H1 (cell line): ENCODE data around the gene EGR1. TPM values are rescaled to one million over a fixed set of nuclear protein-coding genes. Genes with fewer than 3 reads are reported as not detected.
A peak's percentile ranks its signal among the peaks of the same experiment; 100 is the strongest.

ENCODE experiments used
- CTCF ChIA-PET: fragments of 300-600 bp; sonication (Branson Sonifier 250); formaldehyde crosslinking; loops from one replicate; lab custom pipeline; 2021; ENCODE audit not compliant: partially characterized antibody; lab: Charles Lee
- POLR2A ChIA-PET: fragments of 300-600 bp; sonication (Branson Sonifier 250); formaldehyde crosslinking; loops from one replicate; lab custom pipeline; 2021; ENCODE audit warnings: inconsistent platforms; ENCODE audit not compliant: partially characterized antibody; lab: Charles Lee
- DNase-seq, 2 experiments: peaks; one replicate each; pipeline versions ENCODE4 v3.0.0 to v3.0.0-alpha.2; 2010 to 2022; ENCODE audit warnings: low spot score in 2 of 2, low read depth in 1 of 2, mixed read lengths in 1 of 2
- FAIRE-seq: peaks from 2 replicates; lab custom pipeline; 2011; peaks lifted over from hg19 to GRCh38; lab: Jason Lieb, UNC
- H2AFZ ChIP-seq: 2 replicates; pipeline ENCODE4 v1.8.1; 2012; ENCODE audit warnings: low read length, inconsistent platforms
- H2AK5ac ChIP-seq: 2 replicates; pipeline ENCODE4 v1.6.1; 2013; ENCODE audit warnings: low read depth, low read length
- H2BK120ac ChIP-seq: replicated peaks from 2 replicates; pipeline ENCODE3; 2013; ENCODE audit warnings: low read depth, low read length, inconsistent platforms
- H2BK12ac ChIP-seq: 2 replicates; pipeline ENCODE4 v1.6.1; 2013; ENCODE audit warnings: low read depth, low read length
- H2BK15ac ChIP-seq: 2 replicates; pipeline ENCODE4 v1.6.1; 2013; ENCODE audit warnings: low read length
- H2BK20ac ChIP-seq: 2 replicates; pipeline ENCODE4 v1.6.1; 2013; ENCODE audit warnings: low read length
- H2BK5ac ChIP-seq: 2 replicates; pipeline ENCODE4 v1.6.1; 2013; ENCODE audit warnings: low read depth, low read length
- H3K14ac ChIP-seq: 2 replicates; pipeline ENCODE4 v1.6.1; 2013; ENCODE audit warnings: inconsistent platforms; ENCODE audit not compliant: insufficient read length
- H3K18ac ChIP-seq: 2 replicates; pipeline ENCODE4 v1.6.1; 2013; ENCODE audit warnings: low read length; ENCODE audit errors: extremely low read depth
- H3K23ac ChIP-seq: 2 replicates; pipeline ENCODE4 v1.6.1; 2013; ENCODE audit warnings: inconsistent platforms; ENCODE audit not compliant: insufficient read length
- H3K23me2 ChIP-seq: 2 replicates; pipeline ENCODE4 v1.6.1; 2013; ENCODE audit warnings: low read depth, low read length
- H3K27ac ChIP-seq: 2 replicates; pipeline ENCODE4 v1.6.1; 2011; ENCODE audit warnings: low read depth, low read length, inconsistent platforms
- H3K27me3 ChIP-seq, 4 experiments: replicated peaks in 1 of 4; 1 replicate in 1 of 4; 2 replicates in 3 of 4; pipeline versions ENCODE4 v1.6.1 to v1.8.1; 2011 to 2013; ENCODE audit warnings: low read length in 3 of 4, mild to moderate bottlenecking in 3 of 4, inconsistent platforms in 2 of 4, mixed read lengths in 2 of 4, moderate library complexity in 1 of 4; ENCODE audit not compliant: control insufficient read depth in 3 of 4, insufficient read depth in 3 of 4; ENCODE audit errors: extremely low read depth in 1 of 4
- H3K36me3 ChIP-seq, 4 experiments: 2 replicates each; pipeline versions ENCODE4 v1.6.1 to v1.8.1; 2011 to 2013; ENCODE audit warnings: mild to moderate bottlenecking in 4 of 4, low read length in 3 of 4, moderate library complexity in 2 of 4, control low read depth in 1 of 4, inconsistent platforms in 1 of 4; ENCODE audit not compliant: insufficient read depth in 4 of 4, control insufficient read depth in 2 of 4
- H3K4ac ChIP-seq: replicated peaks from 2 replicates; pipeline ENCODE3; 2013; ENCODE audit warnings: low read length, low read depth, mixed read lengths, inconsistent platforms; ENCODE audit not compliant: insufficient read length
- H3K4me1 ChIP-seq, 4 experiments: replicated peaks in 1 of 4; 1 replicate in 1 of 4; 2 replicates in 3 of 4; pipeline versions ENCODE4 v1.6.1 to v1.8.1; 2011 to 2013; ENCODE audit warnings: low read length in 3 of 4, inconsistent platforms in 2 of 4, mixed read lengths in 1 of 4; ENCODE audit not compliant: insufficient read depth in 4 of 4, control insufficient read depth in 3 of 4
- H3K4me2 ChIP-seq, 2 experiments: 2 replicates each; pipeline versions ENCODE4 v1.6.1 to v1.8.1; 2011 to 2013; ENCODE audit warnings: low read depth in 2 of 2, low read length in 2 of 2, control low read depth in 1 of 2, inconsistent platforms in 1 of 2, mild to moderate bottlenecking in 1 of 2; ENCODE audit not compliant: insufficient read depth in 1 of 2
- H3K4me3 ChIP-seq, 4 experiments: fragments of 200-600, 300-600 bp in 1 of 4; sonication (generic), shearing (Covaris generic), sonication (Bioruptor Twin) in 1 of 4; 2 replicates each; pipeline versions ENCODE4 v1.5.1 to v1.8.1; 2011 to 2016; ENCODE audit warnings: low read length in 4 of 4, low read depth in 3 of 4, control low read depth in 2 of 4, inconsistent platforms in 2 of 4, mild to moderate bottlenecking in 2 of 4, mixed read lengths in 1 of 4, moderate library complexity in 1 of 4; ENCODE audit not compliant: insufficient read depth in 2 of 4; ENCODE audit errors: extremely low read depth in 1 of 4
- H3K56ac ChIP-seq: replicated peaks from 2 replicates; pipeline ENCODE3; 2013; ENCODE audit warnings: low read depth, mild to moderate bottlenecking, mixed read lengths, low read length, inconsistent platforms; ENCODE audit not compliant: insufficient read length
- H3K79me1 ChIP-seq: 2 replicates; pipeline ENCODE4 v1.6.1; 2013; ENCODE audit warnings: low read depth, low read length, control low read depth
- H3K79me2 ChIP-seq, 2 experiments: 2 replicates each; pipeline versions ENCODE4 v1.6.1 to v1.8.1; 2012 to 2013; ENCODE audit warnings: low read length in 2 of 2, mild to moderate bottlenecking in 2 of 2, inconsistent platforms in 1 of 2; ENCODE audit not compliant: insufficient read depth in 2 of 2, control insufficient read depth in 1 of 2
- H3K9ac ChIP-seq, 4 experiments: replicated peaks in 1 of 4; 1 replicate in 1 of 4; 2 replicates in 3 of 4; pipeline versions ENCODE4 v1.6.1 to v1.8.1; 2011 to 2013; ENCODE audit warnings: low read depth in 3 of 4, low read length in 3 of 4, control low read depth in 2 of 4, mild to moderate bottlenecking in 2 of 4, moderate library complexity in 2 of 4, inconsistent platforms in 1 of 4; ENCODE audit errors: extremely low read depth in 1 of 4
- H3K9me3 ChIP-seq, 2 experiments: 2 replicates each; pipeline versions ENCODE4 v1.6.1 to v1.8.1; 2012 to 2013; ENCODE audit warnings: mild to moderate bottlenecking in 2 of 2, moderate library complexity in 2 of 2, control low read depth in 1 of 2, inconsistent platforms in 1 of 2, low read depth in 1 of 2, low read length in 1 of 2, mixed read lengths in 1 of 2; ENCODE audit not compliant: insufficient read depth in 2 of 2
- H4K20me1 ChIP-seq, 2 experiments: replicated peaks in 1 of 2; 2 replicates each; pipeline versions ENCODE3 to v1.8.1; 2011 to 2013; ENCODE audit warnings: inconsistent platforms in 2 of 2, low read length in 2 of 2, mild to moderate bottlenecking in 1 of 2; ENCODE audit not compliant: insufficient read depth in 2 of 2, control insufficient read depth in 1 of 2
- H4K5ac ChIP-seq: 2 replicates; pipeline ENCODE4 v1.6.1; 2013; ENCODE audit warnings: low read length, low read depth, mixed read lengths, inconsistent platforms; ENCODE audit not compliant: insufficient read length
- H4K8ac ChIP-seq: 2 replicates; pipeline ENCODE4 v1.8.0; 2013; ENCODE audit warnings: mild to moderate bottlenecking, moderate library complexity, low read length, inconsistent platforms; ENCODE audit not compliant: insufficient read depth; ENCODE audit errors: extremely low read depth
- H4K91ac ChIP-seq: replicated peaks from 2 replicates; pipeline ENCODE3; 2013; ENCODE audit warnings: low read length, mixed read lengths, inconsistent platforms; ENCODE audit not compliant: insufficient read length
- POLR2A ChIP-seq, 2 experiments: IDR thresholded peaks; 1 replicate in 1 of 2; 2 replicates in 1 of 2; pipeline ENCODE4 v1.6.1; 2011; ENCODE audit warnings: low read depth in 2 of 2, low read length in 2 of 2, mild to moderate bottlenecking in 2 of 2; ENCODE audit errors: control extremely low read depth in 1 of 2
- POLR2AphosphoS5 ChIP-seq: IDR thresholded peaks from 2 replicates; pipeline ENCODE4 v1.6.1; 2011; ENCODE audit warnings: low read depth, low read length
- WGBS, 2 experiments: shearing (Covaris generic) in 1 of 2; methylation state at CpG; one replicate each; pipeline versions ENCODE4 v1.1.6 to v1.1.7; 2013 to 2015; ENCODE audit warnings: low lambda C conversion rate in 2 of 2, mixed read lengths in 2 of 2, inconsistent platforms in 1 of 2, low coverage in 1 of 2, missing lambda C conversion rate in 1 of 2; ENCODE audit not compliant: insufficient replicate concordance in 2 of 2, insufficient coverage in 1 of 2, insufficient read length in 1 of 2; ENCODE audit errors: extremely low coverage in 1 of 2, missing lambda C conversion rate in 1 of 2; 5-methylcytosine and 5-hydroxymethylcytosine counted together
- polyA plus RNA-seq, 7 experiments: library from polyadenylated mRNA; depleted of rRNA in 3 of 7; stranded (reverse) in 5 of 7; unstranded in 2 of 7; fragments of >200 nt in 5 of 7; fragments of 200-250 nt in 2 of 7; gene quantifications; 1 replicate in 5 of 7; 2 replicates in 1 of 7; 4 replicates in 1 of 7; pipeline versions ENCODE4 v1.2.1 to v1.2.3, GENCODE V29; 2011 to 2013; ENCODE audit warnings: missing spikeins in 2 of 7, mixed read lengths in 2 of 7
- total RNA-seq: library from RNA; stranded (reverse); fragmentation: NEBNext Ultra II Directional; extraction: Animal tissue kit (Norgen Biotek cat#: 25700); gene quantifications from 2 replicates; pipeline ENCODE4 v1.2.1, GENCODE V29; 2021

Gene EGR1
- total and polyA plus RNA-seq, 2 of the 8 experiments (the other 6 are each of a cell fraction or from before 2014, with no cell fraction given) = 16.2 to 35.5 TPM

DNA sequence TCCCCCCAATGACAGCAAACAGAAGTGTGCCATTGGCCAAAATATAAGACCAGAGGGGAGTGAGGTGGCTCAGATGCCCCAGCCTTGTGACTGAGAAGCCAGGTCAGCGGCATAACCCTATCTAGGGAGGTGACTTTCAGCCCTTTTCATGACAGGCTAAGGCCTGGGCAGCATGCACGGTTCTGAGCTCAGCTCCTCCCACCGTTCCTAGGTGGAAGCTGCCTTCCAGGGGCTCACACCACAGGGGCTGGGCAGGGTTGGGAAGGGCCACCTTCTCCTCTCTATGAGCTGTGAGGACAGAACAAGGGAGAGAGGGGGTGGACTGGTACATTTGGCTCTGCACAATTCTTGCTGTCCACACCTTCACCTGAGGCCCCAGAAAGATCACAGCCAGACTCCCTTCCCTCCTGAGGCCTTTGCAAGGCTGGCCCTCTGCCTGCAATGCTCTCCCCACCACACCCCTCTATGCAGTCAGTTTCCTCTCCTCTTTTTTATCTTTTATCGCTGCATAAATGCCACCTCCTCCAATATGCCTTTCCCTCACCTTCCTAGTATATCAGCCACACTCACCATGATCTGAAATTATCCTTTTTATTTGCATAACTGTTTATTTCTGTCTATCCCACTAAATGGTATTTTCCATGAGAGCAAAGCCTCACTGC, 5.1 kb upstream of the EGR1 start:
- Histone ChIP-seq H3K4me1 (peaks cover under 1 to 13% (median 2%) of the 10 kb centered on the region in 4 experiments; a peak in 5 of 7 replicates), H3K27me3 (no peaks in the 10 kb centered on the region), H3K27ac (no peak overlapping the region), H3K4me3 (no peak overlapping the region), H4K20me1 (no peaks in the 10 kb centered on the region), H3K23me2 (peaks cover 8% of the 10 kb centered on the region), H3K4me2 (no peak overlapping the region), H2BK15ac (no peak overlapping the region), H2BK120ac (no peak overlapping the region), H2BK12ac (no peak overlapping the region), H4K91ac (no peak overlapping the region), H2AK5ac (no peak overlapping the region), H3K56ac (no peak overlapping the region), H3K18ac (no peak overlapping the region), H3K36me3 (no peaks in the 10 kb centered on the region), H2BK5ac (no peak overlapping the region), H4K5ac (no peak overlapping the region), H3K23ac (no peak overlapping the region), H3K9me3 (no peaks in the 10 kb centered on the region), H3K79me1 (no peaks in the 10 kb centered on the region), H3K79me2 (no peaks in the 10 kb centered on the region), H3K4ac (no peak overlapping the region), H3K9ac (no peak overlapping the region), H2AFZ (no peak overlapping the region), H2BK20ac (no peak overlapping the region), H4K8ac (peak overlapping the region; percentile 26; the same call in 1 of the 2 replicates), H3K14ac (no peak overlapping the region)
- DNase-seq = no peak
- ChIA-PET CTCF (interaction anchor here (0.5 to 24.9 kb wide), 4 partner anchors 10 to 561 kb away, joined by 3 to 532 read pairs (median 109); no protein-coding TSS in a partner anchor), POLR2A (interaction anchor here (1.1 to 15.1 kb wide), 4 partner anchors 10 to 83 kb away, joined by 3 to 294 read pairs (median 12); partner anchors contain the start of gene ETF1)
- no peak for FAIRE-seq
- TF ChIP-seq POLR2A (IDR thresholded peaks at IDR 0.05; ENCODE audit: control extremely low read depth in 1 of 2, low read depth in 2 of 2, low read length in 2 of 2) = peak in 1 of 2 experiments; percentile 17; a peak in 1 of 3 replicates
- TF ChIP-seq POLR2AphosphoS5 = no peak
- 71% methylated on average over 3 of the region's 4 CpGs; no CpG with 5 or more reads in 1 of the 2 experiments for WGBS, 2 experiments
